Measurements from ENCODE around the gene TBC1D5.

DNA sequence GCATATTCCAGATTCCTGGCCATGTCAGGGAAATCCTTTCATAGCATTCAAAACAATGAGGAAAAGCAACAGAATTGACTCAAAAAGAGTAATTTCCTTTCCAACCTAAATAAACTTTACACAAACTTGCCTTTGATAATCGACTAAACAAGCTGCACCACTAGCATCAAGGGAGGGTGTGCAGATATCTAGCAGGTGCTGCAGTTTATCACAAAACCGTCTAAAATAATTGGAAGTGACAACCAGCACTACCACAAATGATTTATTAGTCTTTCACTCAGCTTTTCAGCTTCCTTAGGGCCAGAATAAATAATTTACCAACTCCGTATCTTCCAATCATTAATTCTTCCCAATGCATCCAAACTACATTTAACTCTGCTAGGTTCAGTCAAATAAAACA, 71.7 kb downstream of the TBC1D5 start:
- TF ChIP-seq POLR2AphosphoS5 (IDR thresholded peaks at IDR 0.05; ENCODE audit: low read depth, low read length) (no peak), POLR2A (IDR thresholded peaks at IDR 0.05; ENCODE audit: low read depth, low read length) (no peak), POU2F2 (IDR thresholded peaks at IDR 0.05; ENCODE audit: low read depth, low read length) (no peak)
